Activated T-helper 1 cell treated with anti-CD3 and anti-CD28 coated beads, Interleukin-2, amount 50 U/mL, for 16 hours (primary cell): Measurements from ENCODE around the gene TRHDE.

Source experiments
- DNase-seq, 2 donors: peaks; one replicate each; pipeline ENCODE4 v3.0.0-alpha.2; 2020; ENCODE audit warnings: low read depth in 1 of 2, low spot score in 1 of 2

The TRHDE gene

GRCh38 chr12:72307229-72307628, 35.1 kb downstream of the TRHDE start:
- no peak for DNase-seq

DNA sequence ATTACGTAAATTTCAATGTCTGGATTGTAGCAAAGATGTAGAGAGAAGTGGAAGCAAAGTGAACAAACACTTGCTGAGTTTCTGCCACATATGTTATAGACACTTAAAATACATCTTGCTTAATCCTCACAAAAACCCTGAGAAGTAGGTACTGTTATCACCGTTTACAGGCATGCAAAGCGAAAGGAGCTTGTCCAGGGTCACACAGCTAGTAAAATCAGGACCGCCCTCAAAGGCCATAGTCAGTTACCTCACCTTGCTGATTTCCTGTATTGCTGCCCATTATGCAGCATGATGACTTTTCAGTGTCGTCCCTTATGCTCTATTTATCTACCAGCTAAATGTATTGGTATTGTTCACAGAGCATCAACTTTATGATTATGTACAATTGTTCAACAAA, 39.8 kb downstream of the TRHDE start:
- no peak for DNase-seq

- no peak for DNase-seq
These were observed 41.6 kb downstream of the TRHDE start for GRCh38 chr12:72313806-72314205.

- no peak for DNase-seq
These were observed 43.7 kb downstream of the TRHDE start for GRCh38 chr12:72315858-72316257.

- no peak for DNase-seq
These were observed 46.2 kb downstream of the TRHDE start for GRCh38 chr12:72318341-72318740.

DNA sequence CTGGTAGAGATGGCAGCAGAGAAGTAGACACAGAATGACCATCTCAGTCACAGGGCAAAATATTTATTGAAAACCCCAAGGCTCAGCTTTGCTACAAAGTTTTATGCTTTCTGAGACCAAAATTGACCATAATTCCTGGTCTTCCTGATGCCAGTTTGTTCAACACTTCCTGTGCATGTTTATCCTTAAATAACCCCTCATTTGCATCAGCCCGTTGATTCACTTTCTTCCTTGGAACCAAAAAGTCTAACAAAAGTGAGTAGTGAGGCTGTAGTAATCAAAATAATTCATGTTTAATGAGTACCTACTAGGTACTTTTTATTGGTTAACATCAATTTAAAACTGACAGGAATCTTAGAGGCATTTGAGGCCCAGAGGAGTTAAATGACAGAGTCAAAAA, 51.7 kb downstream of the TRHDE start:
- DNase-seq: no peak

DNA sequence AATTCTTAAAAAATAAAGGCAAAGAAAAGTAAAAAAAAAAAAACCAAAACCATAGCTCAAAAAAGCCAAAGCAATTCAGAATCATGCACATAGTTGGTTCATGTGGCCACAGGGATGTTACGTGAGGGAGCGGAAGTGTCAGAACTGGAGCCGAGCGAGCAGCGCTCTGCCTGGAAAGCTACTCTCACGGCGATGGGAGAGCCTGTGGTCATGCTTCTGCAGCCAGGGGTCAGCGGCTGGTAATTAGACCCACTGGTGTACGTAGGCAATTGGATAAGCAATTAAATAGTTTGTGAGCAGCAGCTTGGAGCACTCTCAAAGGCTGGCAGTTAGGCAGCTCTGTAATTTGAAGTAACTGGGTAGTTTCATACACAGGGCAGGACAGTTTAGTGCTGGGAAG, 58.1 kb downstream of the TRHDE start:
- DNase-seq: no peak

- DNase-seq: no peak
These were observed 58.6 kb downstream of the TRHDE start for GRCh38 chr12:72330784-72331183.

- DNase-seq: no peak
These were observed 65.2 kb downstream of the TRHDE start for GRCh38 chr12:72337382-72337781.

- DNase-seq: no peak
These were observed 65.8 kb downstream of the TRHDE start for GRCh38 chr12:72337946-72338345.

- no peak for DNase-seq
These were observed 66.3 kb downstream of the TRHDE start for GRCh38 chr12:72338437-72338836.

GRCh38 chr12:72346363-72346944, 74.3 kb downstream of the TRHDE start:
- DNase-seq: no peak

- DNase-seq: no peak
These were observed 77.3 kb downstream of the TRHDE start for GRCh38 chr12:72349491-72349890.

DNA sequence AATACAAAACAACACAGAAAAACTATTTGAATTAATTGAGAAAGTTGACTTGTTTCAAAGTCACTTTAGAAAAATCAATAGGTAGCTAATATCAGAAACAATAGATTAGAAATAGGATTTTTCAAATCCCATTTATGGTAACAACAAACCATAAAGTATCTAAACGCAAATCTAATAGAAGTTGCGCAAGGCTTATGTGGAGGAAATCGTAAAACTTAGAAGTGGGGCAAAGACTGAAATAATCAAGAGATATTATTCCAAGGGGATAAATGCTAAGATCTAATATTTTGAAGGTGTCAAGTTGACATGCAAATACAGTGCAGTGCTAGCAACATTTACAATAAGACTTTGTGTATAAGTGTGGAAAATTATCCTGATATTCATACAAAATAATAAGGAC, 87.2 kb downstream of the TRHDE start:
- no peak for DNase-seq

DNA sequence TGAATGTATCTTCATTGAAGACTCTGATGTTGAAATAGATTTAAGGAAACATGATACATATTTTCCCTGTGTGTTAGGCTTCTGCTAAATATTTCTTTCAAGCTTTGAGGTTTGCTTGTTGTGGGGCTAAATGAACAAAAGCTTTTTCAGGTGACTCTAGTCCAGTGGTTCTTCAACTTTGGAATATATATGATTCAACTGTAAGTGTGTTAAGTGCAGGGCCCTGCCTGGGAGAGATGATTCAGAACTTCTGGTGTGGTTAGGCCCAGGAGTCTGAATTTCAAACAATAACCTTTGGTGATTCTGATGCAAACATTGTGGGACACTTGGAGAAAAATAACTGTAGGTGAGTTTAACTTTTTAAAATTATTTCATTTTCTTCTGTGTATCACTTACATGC, 93.0 kb downstream of the TRHDE start:
- no peak for DNase-seq

DNA sequence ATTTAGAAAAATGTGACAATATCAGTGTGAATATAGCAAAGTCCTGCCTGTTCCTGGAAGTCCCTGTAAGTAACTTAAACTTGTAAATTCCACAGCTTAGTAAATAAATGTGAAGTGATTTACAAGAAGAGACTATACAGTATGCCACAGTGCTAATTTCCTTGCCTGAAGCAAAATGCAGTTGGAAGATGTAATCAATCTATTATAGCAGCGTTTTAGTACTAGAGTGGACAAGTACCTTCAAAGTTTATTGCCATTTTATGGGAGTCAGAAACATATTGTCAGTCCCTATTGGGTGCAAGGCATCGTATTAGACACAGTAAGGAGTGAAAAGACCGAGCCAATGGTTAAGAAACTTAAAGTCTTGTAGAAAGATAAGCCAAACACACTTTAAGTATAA, 94.1 kb downstream of the TRHDE start:
- no peak for DNase-seq

GRCh38 chr12:72368298-72368697, 96.1 kb downstream of the TRHDE start:
- DNase-seq: no peak

DNA sequence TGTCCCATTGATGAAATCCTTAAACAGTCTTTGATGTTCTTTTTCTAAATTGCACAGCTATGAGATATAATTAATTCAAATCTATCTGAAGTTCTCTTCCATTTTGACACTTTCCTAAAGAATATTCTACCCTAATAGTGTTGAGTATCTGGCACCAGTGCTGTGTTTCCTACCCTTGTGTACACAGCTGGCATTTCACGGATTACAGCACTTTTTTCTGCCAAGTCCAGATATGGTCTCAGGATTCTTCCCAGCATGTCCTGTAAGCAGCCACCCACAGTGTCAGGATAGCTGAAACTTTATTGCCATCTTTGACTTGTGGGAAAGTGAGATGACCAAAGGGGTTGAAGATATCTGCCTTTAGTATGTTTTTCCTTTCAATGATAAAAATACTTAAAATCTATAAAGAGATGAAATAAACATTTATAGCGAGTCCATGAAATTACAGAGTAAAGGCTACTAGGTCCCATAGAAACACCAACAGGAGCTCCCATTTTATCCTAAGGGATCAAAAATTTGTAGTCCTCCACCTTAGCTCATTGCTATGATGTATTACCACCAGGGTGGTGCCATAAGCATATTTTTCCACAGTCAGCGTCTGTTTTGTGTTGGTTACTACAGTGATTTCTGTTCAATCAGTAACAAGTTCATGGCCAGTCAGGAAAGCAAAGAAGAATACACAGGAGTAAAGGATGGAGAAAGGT, 96.7 kb downstream of the TRHDE start:
- no peak for DNase-seq

- DNase-seq: no peak
These were observed 97.3 kb downstream of the TRHDE start for GRCh38 chr12:72369423-72369959.

- no peak for DNase-seq
These were observed 108.3 kb downstream of the TRHDE start for GRCh38 chr12:72380441-72380840.

DNA sequence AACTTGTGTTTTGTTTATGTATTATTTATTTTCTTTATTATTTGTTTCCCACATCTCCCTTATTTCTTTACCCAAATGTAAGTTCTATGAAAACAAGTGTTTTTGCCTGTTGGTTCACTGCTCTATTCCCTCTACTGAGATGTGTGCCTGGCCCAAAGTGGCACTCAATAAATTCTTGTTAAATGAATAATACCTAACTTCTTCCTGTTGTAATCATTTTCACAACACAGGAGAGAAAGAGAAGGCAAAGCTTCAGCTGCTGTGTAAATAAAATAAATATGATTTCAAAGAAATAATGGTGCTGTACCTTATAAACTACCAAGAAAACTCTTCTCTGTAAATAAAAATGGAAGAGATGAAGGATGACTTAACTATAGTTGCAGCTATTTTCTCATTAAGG, 116.2 kb downstream of the TRHDE start:
- no peak for DNase-seq

DNA sequence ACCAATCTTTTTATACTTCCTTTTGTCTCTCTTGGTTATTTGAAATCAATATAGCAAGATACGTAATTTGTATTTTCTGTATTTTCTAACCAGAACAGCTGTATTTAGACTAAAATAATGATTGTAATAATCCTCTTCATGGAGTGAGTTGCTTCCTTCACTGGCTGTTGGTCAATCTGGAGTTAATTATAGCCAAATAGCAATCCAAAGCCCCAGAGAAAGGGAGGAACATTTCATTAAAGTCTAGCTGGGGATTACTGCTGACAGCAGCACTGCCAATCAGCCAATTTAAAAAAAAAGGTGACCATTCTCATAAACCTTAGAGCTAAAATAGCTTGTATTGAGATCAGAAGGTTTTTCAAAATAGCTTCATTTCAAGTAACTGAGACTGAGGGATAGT, 118.0 kb downstream of the TRHDE start:
- no peak for DNase-seq

DNA sequence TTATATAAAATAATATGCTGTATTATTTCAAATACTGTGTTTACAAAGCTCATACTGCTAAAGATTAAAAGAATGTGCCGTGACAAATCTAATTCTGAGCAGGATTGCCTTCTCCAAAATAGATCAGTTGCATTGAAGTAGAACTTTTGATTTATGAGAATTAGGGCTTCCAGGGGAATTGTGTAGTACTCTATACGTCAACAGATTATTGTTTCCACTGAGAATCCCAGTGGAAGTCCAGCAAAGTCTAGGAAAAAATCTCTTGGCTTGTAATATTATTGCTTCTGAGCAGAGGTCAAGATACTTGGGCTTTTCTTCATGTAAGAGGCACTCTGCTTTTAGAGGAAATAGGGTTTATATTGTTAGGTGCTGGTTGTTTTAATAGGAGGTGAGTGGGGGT, 133.9 kb downstream of the TRHDE start:
- DNase-seq: no peak
